ENCODE data around the gene TEX22.

The TEX22 gene

GRCh38 chr14:105377555-105378182 is 20.7 kb upstream of the TEX22 start:
- no peak for DNase-seq (ENCODE audit: extremely low read depth, low read depth)
- TF ChIP-seq CTCF (IDR thresholded peaks at IDR 0.05; ENCODE audit: low read depth, low read length) = no peak

GRCh38 chr14:105378199-105378598 is 20.1 kb upstream of the TEX22 start:
- no peak for DNase-seq (ENCODE audit: extremely low read depth, low read depth)
- TF ChIP-seq CTCF (IDR thresholded peaks at IDR 0.05; ENCODE audit: low read depth, low read length) = no peak

- TF ChIP-seq CTCF (IDR thresholded peaks at IDR 0.05; ENCODE audit: low read depth, low read length) = no peak
- DNase-seq (ENCODE audit: extremely low read depth, low read depth) = no peak
Observed at GRCh38 chr14:105378873-105379685, 19.3 kb upstream of the TEX22 start.

GRCh38 chr14:105379946-105380345 is 18.4 kb upstream of the TEX22 start:
- TF ChIP-seq CTCF (IDR thresholded peaks at IDR 0.05; ENCODE audit: low read depth, low read length) = no peak
- DNase-seq (ENCODE audit: extremely low read depth, low read depth) = no peak

GRCh38 chr14:105380756-105381155 is 17.6 kb upstream of the TEX22 start:
- TF ChIP-seq CTCF (IDR thresholded peaks at IDR 0.05; ENCODE audit: low read depth, low read length) = no peak
- no peak for DNase-seq (ENCODE audit: extremely low read depth, low read depth)

GRCh38 chr14:105381446-105382342 is 16.6 kb upstream of the TEX22 start:
- no peak for DNase-seq (ENCODE audit: extremely low read depth, low read depth)
- TF ChIP-seq CTCF (IDR thresholded peaks at IDR 0.05; ENCODE audit: low read depth, low read length) = no peak
